ENCODE results near the gene TWNK. TPM values are rescaled to one million over a fixed set of nuclear protein-coding genes. Genes with fewer than 3 reads are reported as not detected.
A peak's percentile ranks its signal among the peaks of the same experiment; 100 is the strongest.

TWNK gene
- total RNA-seq, 1 experiment from 2014 or later = 38.7 TPM

DNA sequence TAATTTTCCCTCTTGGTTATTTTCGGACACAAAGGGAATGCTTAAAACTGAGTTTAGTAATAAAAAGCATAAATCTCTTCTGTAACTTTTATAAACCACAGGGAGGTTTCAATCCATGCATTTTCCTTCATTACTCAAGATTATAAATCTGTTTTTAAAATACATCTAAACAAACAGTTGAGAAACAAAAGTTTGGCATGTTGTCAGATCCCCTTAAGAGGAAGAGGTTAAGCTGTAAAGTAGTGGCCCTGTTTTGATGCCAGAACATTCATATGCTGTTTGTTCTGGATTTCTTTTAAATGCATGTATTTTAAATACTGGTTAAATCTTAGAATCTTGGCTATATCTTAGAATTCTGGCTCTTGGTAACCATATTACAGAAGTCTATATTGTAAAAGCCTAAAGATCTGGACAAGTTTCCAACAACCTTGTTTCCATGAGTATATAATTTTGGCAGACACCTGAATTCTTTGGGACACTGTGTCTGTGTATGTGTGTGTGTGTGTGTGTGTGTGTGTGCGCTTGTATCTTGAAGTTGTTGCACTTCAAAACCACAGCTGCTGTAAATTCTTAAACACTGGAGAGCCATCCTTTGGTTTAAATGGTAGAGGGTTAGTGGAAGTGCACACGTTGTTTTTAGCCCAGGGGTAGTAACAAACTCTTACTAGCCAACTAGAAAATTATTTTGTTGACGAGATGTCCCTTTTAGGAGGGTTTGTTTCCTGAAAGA is 24.8 kb upstream of the TWNK start:
- Histone ChIP-seq H4K91ac (ENCODE audit: insufficient read length, low read depth, low read length) (no peak overlapping the region), H2BK120ac (ENCODE audit: low read depth, low read length, poor library complexity, severe bottlenecking) (no peak overlapping the region), H4K5ac (ENCODE audit: insufficient read length, low read depth, low read length) (no peak overlapping the region), H2AFZ (ENCODE audit: low read length) (no peak overlapping the region), H3K9ac (ENCODE audit: extremely low read depth, insufficient read length, low read length) (no peak overlapping the region), H3K4ac (ENCODE audit: low read depth, low read length) (no peak overlapping the region), H3K79me1 (ENCODE audit: insufficient read depth, low read depth, low read length, poor library complexity, severe bottlenecking) (no peaks in the 10 kb centered on the region), H3K18ac (ENCODE audit: insufficient read length, low read depth, low read length) (no peak overlapping the region), H2AK5ac (ENCODE audit: insufficient read length, low read length) (no peak overlapping the region), H2BK12ac (ENCODE audit: insufficient read length, low read depth, low read length) (no peak overlapping the region), H4K20me1 (ENCODE audit: control insufficient read depth, insufficient read depth, insufficient read length) (no peaks in the 10 kb centered on the region), H3K27me3 (ENCODE audit: insufficient read depth, low read length) (no peaks in the 10 kb centered on the region), H3K9me3 (ENCODE audit: control insufficient read depth, low read depth, low read length) (no peaks in the 10 kb centered on the region), H2BK5ac (ENCODE audit: insufficient read length, low read length) (no peak overlapping the region), H3K4me1 (ENCODE audit: insufficient read depth, low read length) (no peaks in the 10 kb centered on the region), H3K4me2 (ENCODE audit: insufficient read depth, insufficient read length, low read length) (no peak overlapping the region), H3T11ph (ENCODE audit: low read length) (no peak overlapping the region), H3K14ac (ENCODE audit: insufficient read depth, low read length) (no peak overlapping the region), H4K8ac (replicated peaks; ENCODE audit: insufficient read length, low read depth, low read length) (no peak overlapping the region), H2BK20ac (ENCODE audit: low read depth, low read length, poor library complexity, severe bottlenecking) (no peak overlapping the region), H3K23me2 (ENCODE audit: insufficient read length, low read depth, low read length, poor library complexity, severe bottlenecking) (no peaks in the 10 kb centered on the region), H2BK15ac (ENCODE audit: low read depth, low read length) (no peak overlapping the region), H3K23ac (ENCODE audit: insufficient read length, low read depth, low read length) (no peak overlapping the region), H3K79me2 (ENCODE audit: insufficient read depth, low read length) (no peaks in the 10 kb centered on the region), H3K56ac (ENCODE audit: insufficient read length, low read depth, low read length) (no peak overlapping the region), H3K27ac (ENCODE audit: insufficient read length, low read depth, low read length) (no peak overlapping the region)
- no peaks in the 10 kb centered on the region for H3K9me3 Mint-ChIP-seq
- H3K4me1 Mint-ChIP-seq = no peaks in the 10 kb centered on the region
- H3K4me3 Mint-ChIP-seq = no peak overlapping the region
- no peak for DNase-seq
- WGBS (ENCODE audit: extremely low coverage, insufficient read length, low lambda C conversion rate) = no CpG with 5 or more reads among the region's 4 CpGs
- peak overlapping the region in 1 of 3 experiments; percentile 39; a peak in 2 of 7 replicates for H3K27ac Mint-ChIP-seq
- TF ChIP-seq, protein P1, sequence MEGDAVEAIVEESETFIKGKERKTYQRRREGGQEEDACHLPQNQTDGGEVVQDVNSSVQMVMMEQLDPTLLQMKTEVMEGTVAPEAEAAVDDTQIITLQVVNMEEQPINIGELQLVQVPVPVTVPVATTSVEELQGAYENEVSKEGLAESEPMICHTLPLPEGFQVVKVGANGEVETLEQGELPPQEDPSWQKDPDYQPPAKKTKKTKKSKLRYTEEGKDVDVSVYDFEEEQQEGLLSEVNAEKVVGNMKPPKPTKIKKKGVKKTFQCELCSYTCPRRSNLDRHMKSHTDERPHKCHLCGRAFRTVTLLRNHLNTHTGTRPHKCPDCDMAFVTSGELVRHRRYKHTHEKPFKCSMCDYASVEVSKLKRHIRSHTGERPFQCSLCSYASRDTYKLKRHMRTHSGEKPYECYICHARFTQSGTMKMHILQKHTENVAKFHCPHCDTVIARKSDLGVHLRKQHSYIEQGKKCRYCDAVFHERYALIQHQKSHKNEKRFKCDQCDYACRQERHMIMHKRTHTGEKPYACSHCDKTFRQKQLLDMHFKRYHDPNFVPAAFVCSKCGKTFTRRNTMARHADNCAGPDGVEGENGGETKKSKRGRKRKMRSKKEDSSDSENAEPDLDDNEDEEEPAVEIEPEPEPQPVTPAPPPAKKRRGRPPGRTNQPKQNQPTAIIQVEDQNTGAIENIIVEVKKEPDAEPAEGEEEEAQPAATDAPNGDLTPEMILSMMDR (conservative IDR thresholded peaks at IDR 0.05) = no peak
- H3K27me3 Mint-ChIP-seq (ENCODE audit: low read depth) = no peaks in the 10 kb centered on the region
- H3K36me3 Mint-ChIP-seq (ENCODE audit: insufficient read depth in 1 of 3, low read depth in 3 of 3) = peaks cover 0 to 28% (median 24%) of the 10 kb centered on the region in 3 experiments; a peak in 5 of 7 replicates
